GM12872 (cell line): ENCODE measurements around the gene USP26.

Experiments used
- CTCF ChIP-seq: IDR thresholded peaks from 3 replicates; pipeline ENCODE4 v1.5.1; 2011; ENCODE audit warnings: low read depth, mild to moderate bottlenecking, low read length, moderate library complexity; ENCODE audit not compliant: insufficient read depth

USP26 gene, protein sequence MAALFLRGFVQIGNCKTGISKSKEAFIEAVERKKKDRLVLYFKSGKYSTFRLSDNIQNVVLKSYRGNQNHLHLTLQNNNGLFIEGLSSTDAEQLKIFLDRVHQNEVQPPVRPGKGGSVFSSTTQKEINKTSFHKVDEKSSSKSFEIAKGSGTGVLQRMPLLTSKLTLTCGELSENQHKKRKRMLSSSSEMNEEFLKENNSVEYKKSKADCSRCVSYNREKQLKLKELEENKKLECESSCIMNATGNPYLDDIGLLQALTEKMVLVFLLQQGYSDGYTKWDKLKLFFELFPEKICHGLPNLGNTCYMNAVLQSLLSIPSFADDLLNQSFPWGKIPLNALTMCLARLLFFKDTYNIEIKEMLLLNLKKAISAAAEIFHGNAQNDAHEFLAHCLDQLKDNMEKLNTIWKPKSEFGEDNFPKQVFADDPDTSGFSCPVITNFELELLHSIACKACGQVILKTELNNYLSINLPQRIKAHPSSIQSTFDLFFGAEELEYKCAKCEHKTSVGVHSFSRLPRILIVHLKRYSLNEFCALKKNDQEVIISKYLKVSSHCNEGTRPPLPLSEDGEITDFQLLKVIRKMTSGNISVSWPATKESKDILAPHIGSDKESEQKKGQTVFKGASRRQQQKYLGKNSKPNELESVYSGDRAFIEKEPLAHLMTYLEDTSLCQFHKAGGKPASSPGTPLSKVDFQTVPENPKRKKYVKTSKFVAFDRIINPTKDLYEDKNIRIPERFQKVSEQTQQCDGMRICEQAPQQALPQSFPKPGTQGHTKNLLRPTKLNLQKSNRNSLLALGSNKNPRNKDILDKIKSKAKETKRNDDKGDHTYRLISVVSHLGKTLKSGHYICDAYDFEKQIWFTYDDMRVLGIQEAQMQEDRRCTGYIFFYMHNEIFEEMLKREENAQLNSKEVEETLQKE

GRCh38 chrX:133097031-133097430 lies at the start of gene USP26:
TSS of gene USP26 (minus strand) at chrX:133097109. CDS start at chrX:133028220, 68,889 bp downstream.
- TF ChIP-seq CTCF, result no peak

DNA sequence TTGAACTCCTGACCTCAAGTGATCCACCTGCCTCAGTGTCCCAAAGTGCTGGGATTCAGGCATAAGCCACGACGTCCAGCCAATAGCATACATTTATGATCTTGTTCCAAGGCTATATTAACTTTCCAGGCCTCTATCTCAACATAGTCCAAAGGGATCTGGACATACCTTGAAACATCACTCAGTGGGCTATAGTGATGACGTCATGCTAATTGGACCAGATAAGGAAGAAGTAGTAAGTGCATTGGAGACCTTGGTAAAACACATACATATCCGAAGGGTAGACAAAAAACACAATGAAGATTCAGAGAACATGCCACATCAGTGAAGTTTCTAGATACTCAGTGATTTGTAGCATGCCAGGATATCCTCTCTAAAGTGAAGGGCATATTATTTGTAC lies 37.4 kb upstream of the USP26 start:
- TF ChIP-seq CTCF, result no peak

DNA sequence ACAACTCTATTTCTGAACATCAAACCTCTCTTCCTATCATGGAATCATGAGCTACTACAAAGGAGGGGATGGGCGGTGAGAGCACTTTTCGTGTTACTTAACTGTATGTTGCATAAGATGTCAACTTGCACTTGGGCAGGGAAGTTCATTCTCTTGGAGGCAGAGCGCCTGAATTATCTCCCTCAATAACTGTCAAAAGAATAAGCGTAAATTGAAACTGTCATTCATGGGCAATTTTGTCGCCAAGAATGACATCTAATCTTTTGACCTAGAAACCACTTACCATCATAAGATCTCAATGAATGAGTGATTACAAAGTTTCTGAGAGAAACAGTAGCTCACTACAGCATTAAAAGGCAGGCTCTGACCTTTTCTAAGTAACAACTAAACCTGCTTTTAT lies 23.5 kb upstream of the USP26 start:
- TF ChIP-seq CTCF, result no peak

DNA sequence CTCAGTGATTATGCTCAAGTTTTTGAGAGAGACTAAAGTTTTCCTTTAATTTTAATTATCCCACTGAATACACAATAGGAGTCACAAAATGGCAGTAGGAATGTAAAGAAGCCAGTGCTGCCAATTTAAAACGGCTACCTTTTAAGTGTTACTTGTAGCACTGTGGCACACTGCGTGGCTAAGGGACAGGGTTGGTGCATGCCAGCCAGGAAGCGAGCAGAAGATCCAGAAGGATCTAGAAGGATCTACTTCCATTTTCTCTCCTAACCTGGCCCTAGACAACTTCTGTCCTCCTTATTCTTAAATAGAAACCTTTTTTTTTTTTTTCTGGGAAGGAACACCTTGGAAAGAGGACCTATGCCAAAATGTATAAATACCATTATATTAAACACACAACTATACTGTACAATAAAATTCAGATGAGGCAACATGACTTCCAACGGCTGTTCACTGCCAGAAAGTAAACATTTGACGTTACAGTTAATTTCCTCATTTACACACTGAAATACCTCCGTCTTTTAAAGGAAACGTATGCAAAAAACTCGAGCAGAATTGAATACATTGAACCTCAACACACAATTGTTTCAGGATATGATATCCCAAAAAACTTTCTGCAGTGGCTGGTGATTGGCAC lies 2.7 kb downstream of the USP26 start:
- no peak for TF ChIP-seq CTCF

GRCh38 chrX:133090236-133090809 lies 6.6 kb downstream of the USP26 start:
- no peak for TF ChIP-seq CTCF

DNA sequence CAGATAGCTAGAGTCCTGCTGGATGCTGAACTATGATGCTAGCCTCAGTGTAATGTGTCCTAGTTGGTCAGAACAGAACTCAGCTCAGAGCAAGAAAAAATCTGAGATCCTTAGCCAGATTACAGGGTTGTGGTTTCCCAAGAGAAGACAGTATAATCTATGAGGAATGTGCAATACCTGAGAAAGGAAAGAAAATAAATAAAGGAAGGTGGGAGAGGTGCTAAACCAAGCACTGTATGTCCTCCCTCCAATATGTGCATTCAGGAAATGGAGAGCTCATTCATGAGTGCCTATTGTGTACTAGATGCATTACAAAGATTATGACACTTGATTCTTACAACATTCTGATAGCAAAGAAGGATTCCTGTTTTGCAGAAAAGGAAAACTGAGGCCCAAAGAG lies 7.5 kb downstream of the USP26 start:
- TF ChIP-seq CTCF, result no peak

DNA sequence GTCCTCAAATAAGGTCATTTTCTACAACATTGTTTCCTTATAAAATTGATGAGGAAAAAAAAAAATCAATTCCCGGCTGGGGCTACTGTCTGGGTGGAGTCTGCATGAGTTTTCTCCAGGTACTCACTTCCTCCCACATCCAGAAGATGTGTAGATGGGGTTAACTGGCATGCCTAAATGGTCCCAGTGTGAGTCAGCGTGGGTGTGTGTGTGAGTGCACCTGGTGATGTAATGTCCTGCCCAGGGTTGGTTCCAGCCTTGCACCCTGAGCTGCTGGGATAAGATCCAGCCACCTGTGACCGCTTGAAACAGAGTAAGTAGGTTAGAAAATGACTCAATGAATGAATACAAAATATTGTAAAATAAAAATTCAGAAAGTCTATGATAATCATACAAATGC lies 11.1 kb downstream of the USP26 start:
- TF ChIP-seq CTCF, result no peak
